ENCODE results near the gene CSNK2B. TPM values are rescaled to one million over a fixed set of nuclear protein-coding genes. Genes with fewer than 3 reads are reported as not detected.

Gene CSNK2B
- total RNA-seq, 4 donors from 2014 or later: 181 to 264 (median 206) TPM

GRCh38 chr6:31658158-31658688 lies 7.7 kb upstream of the CSNK2B start:
- 84 to 87% methylated on average over 4 of the region's 4 CpGs for WGBS, 2 donors
- Histone ChIP-seq H3K4me1 (peaks cover 32 to 43% of the 10 kb centered on the region in 2 donors), H3K27me3 (no peaks in the 10 kb centered on the region), H3K9me3 (no peaks in the 10 kb centered on the region), H3K27ac (no peak overlapping the region), H3K4me3 (replicated peaks in 1 of 3) (no peak overlapping the region), H3K36me3 (peaks cover 0 to 6% of the 10 kb centered on the region in 2 donors)
- intact Hi-C loops (cut with DNase I): no loop called here
- no peak for DNase-seq
- no peak for TF ChIP-seq POLR2A (IDR thresholded peaks at IDR 0.05)
- TF ChIP-seq, protein P1, sequence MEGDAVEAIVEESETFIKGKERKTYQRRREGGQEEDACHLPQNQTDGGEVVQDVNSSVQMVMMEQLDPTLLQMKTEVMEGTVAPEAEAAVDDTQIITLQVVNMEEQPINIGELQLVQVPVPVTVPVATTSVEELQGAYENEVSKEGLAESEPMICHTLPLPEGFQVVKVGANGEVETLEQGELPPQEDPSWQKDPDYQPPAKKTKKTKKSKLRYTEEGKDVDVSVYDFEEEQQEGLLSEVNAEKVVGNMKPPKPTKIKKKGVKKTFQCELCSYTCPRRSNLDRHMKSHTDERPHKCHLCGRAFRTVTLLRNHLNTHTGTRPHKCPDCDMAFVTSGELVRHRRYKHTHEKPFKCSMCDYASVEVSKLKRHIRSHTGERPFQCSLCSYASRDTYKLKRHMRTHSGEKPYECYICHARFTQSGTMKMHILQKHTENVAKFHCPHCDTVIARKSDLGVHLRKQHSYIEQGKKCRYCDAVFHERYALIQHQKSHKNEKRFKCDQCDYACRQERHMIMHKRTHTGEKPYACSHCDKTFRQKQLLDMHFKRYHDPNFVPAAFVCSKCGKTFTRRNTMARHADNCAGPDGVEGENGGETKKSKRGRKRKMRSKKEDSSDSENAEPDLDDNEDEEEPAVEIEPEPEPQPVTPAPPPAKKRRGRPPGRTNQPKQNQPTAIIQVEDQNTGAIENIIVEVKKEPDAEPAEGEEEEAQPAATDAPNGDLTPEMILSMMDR (IDR thresholded peaks at IDR 0.05): no peak

DNA sequence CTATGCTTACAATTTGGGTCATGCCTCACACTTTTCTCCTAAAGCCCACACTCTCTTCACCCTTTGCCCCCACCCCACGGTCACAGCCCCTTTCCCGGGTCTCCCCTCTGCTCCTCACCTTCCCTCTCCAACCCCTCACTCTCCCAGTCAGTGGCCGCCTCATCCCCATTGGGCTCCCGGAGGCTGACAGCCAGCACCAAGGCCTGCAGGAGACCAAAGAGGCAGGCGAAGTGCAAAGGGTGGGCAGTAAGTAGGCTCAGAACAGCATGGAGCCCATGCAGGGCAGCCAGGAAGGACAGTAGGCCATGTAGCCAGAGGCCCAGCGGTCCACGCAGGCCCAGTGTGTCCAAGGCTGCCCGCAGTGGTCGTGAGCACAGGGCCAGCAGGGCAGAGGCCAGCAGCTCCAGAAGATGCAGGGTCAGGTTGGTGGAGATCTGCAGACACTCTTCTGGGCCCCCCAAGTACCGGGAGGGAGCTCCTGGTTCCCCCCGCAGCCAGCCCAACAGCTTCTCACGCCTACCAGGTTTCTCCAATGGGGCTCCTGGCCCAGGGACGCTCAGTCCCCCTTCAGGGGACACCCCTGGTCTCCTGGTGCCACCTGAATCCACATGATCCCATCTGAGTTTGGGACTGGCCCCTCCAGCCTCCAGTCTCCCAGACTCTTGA lies 6.8 kb upstream of the CSNK2B start:
- Histone ChIP-seq H3K27me3 (no peaks in the 10 kb centered on the region), H3K27ac (no peak overlapping the region), H3K4me3 (replicated peaks in 1 of 3) (peak overlapping the region in 1 of 3 donors; percentile 88), H3K4me1 (peaks cover 34 to 48% of the 10 kb centered on the region in 2 donors), H3K36me3 (peaks cover 0 to 6% of the 10 kb centered on the region in 2 donors), H3K9me3 (no peaks in the 10 kb centered on the region)
- intact Hi-C loops (cut with DNase I): no loop called here
- DNase-seq: no peak
- no peak for TF ChIP-seq POLR2A (IDR thresholded peaks at IDR 0.05)
- TF ChIP-seq, protein P1 (IDR thresholded peaks at IDR 0.05): no peak
- WGBS, 2 donors: 85 to 86% methylated on average over 11 to 13 of the region's 13 CpGs

GRCh38 chr6:31659649-31660380 lies 6.1 kb upstream of the CSNK2B start:
- peaks cover 38 to 51% of the 10 kb centered on the region in 2 donors for H3K4me1 ChIP-seq
- 11 to 55% methylated on average over 2 to 7 of the region's 13 CpGs for WGBS, 2 donors
- H3K27me3 ChIP-seq: no peaks in the 10 kb centered on the region
- peak overlapping the region; percentile 59 to 82 (median 81) for H3K27ac ChIP-seq
- no peak for TF ChIP-seq POLR2A (IDR thresholded peaks at IDR 0.05)
- TF ChIP-seq, protein P1 (IDR thresholded peaks at IDR 0.05): no peak
- H3K9me3 ChIP-seq: no peaks in the 10 kb centered on the region
- peak overlapping the region; percentile 54 to 88 (median 83) for H3K4me3 ChIP-seq (replicated peaks in 1 of 3)
- DNase-seq: peak; percentile 11 to 24
- H3K36me3 ChIP-seq: peaks cover 0 to 6% of the 10 kb centered on the region in 2 donors
- intact Hi-C loops (cut with DNase I): no loop called here

- Histone ChIP-seq H3K27me3 (no peaks in the 10 kb centered on the region), H3K9me3 (no peaks in the 10 kb centered on the region), H3K27ac (peak within 1 kb of the TSS; percentile 59 to 82 (median 81)), H3K4me1 (peaks cover 38 to 51% of the 10 kb centered on the region in 2 donors), H3K36me3 (peaks cover 0 to 6% of the 10 kb centered on the region in 2 donors), H3K4me3 (replicated peaks in 1 of 3) (peak within 1 kb of the TSS; percentile 54 to 88 (median 83))
- intact Hi-C loops (cut with DNase I): no loop called here
- WGBS, 2 donors: 0 to 1% methylated on average over 21 to 39 of the region's 52 CpGs
- DNase-seq: peak; percentile 89 to 90
- peak in 1 of 2 donors; percentile 80 for TF ChIP-seq POLR2A (IDR thresholded peaks at IDR 0.05)
- TF ChIP-seq, protein P1 (IDR thresholded peaks at IDR 0.05): no peak
Measured at GRCh38 chr6:31660381-31661261, 5.3 kb upstream of the CSNK2B start, which contains the start of gene C6orf47. Gene C6orf47 (minus strand): TSS chr6:31660778. CDS start chr6:31659947, 831 bp downstream.

Data from thyroid gland (tissue), 4 donors.